Retinal pigment epithelial cell (primary cell): ENCODE measurements around the gene CCNJL.
"Not testable (repeated sequence)": the region's sequence is repeated elsewhere in the genome, so short reads cannot be mapped to it uniquely, and the experiment has no call there.

ENCODE experiments used
- DNase-seq: peaks from one replicate; pipeline ENCODE4 v3.0.0-alpha.2; 2010; ENCODE audit warnings: low read depth
- H3K4me3 ChIP-seq: 2 replicates; pipeline ENCODE4 v1.5.1; 2011; ENCODE audit warnings: mild to moderate bottlenecking, low read length, control low read depth, moderate library complexity
- TF ChIP-seq, protein P1 (sequence below): conservative IDR thresholded peaks from 2 replicates; pipeline ENCODE4 v1.5.1; 2011; ENCODE audit warnings: low read depth, low read length, control low read depth, inconsistent platforms

CCNJL gene

DNA sequence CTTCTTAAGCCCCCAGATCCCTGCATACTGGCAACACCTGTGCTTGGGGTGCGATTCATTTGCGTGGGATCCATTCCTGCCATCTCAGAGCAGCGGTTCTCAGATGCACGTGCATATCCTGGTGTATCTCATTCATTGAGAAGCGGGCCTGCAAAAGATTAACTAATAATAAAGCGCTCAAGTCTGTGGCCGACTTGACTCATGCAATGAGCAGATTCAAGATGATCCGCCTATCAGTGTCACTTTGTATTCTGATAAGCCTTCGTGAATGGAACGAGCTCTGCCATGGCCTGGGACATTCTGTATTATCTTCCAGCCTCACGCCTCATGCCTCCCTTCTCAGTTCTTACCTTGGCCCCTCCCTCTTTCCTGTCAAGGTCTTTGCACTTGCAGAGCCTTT, 35.7 kb upstream of the CCNJL start:
- TF ChIP-seq, protein P1, sequence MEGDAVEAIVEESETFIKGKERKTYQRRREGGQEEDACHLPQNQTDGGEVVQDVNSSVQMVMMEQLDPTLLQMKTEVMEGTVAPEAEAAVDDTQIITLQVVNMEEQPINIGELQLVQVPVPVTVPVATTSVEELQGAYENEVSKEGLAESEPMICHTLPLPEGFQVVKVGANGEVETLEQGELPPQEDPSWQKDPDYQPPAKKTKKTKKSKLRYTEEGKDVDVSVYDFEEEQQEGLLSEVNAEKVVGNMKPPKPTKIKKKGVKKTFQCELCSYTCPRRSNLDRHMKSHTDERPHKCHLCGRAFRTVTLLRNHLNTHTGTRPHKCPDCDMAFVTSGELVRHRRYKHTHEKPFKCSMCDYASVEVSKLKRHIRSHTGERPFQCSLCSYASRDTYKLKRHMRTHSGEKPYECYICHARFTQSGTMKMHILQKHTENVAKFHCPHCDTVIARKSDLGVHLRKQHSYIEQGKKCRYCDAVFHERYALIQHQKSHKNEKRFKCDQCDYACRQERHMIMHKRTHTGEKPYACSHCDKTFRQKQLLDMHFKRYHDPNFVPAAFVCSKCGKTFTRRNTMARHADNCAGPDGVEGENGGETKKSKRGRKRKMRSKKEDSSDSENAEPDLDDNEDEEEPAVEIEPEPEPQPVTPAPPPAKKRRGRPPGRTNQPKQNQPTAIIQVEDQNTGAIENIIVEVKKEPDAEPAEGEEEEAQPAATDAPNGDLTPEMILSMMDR, result no peak
- H3K4me3 ChIP-seq, result no peak overlapping the region
- no peak for DNase-seq

DNA sequence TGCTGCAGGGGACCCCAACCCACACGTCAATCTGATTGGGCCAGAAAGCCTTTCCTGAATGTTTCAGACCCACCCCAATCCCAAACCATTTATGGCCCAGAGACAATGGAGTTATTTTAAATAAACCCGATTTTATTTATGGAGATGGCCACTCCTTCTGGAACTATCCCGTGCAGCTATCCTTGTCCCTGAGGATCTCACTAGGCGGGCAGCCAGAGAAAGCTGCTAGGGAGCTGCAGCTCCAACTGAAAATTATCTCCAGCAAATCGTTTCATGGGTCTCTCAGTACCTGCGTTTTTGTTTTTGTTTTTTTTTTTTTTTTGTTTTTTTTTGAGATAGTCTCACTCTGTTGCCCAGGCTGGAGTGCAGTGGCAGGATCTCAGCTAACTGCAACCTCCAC, 35.1 kb upstream of the CCNJL start:
- TF ChIP-seq, protein P1, result no peak
- no peak overlapping the region for H3K4me3 ChIP-seq
- DNase-seq, result no peak

DNA sequence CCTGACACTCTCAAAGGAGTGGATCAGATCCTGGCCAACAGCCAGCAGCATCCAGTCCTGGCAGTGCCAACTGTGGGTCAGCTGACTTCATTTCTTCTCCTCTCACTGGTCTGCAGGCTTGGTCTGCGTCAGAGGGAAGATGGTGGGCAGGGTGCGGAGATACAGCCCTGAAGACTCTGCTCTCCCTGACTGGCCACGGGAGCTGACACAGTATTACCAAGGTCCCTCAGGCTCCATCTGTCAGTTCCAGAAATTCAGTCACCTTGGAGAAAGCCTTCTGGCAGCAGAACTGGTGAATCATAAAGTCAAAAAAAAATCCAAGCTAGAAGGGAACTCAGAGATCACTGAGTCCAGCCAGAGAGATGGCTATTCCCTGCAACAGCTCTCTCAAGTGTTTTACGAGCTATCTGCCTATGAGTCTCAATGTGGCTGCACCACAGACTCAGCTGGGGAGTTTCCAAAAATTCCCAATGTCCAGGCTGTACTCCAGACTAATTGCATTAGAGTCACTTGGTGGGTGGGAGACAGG, 30.1 kb upstream of the CCNJL start:
- peak; percentile 8 for DNase-seq

DNA sequence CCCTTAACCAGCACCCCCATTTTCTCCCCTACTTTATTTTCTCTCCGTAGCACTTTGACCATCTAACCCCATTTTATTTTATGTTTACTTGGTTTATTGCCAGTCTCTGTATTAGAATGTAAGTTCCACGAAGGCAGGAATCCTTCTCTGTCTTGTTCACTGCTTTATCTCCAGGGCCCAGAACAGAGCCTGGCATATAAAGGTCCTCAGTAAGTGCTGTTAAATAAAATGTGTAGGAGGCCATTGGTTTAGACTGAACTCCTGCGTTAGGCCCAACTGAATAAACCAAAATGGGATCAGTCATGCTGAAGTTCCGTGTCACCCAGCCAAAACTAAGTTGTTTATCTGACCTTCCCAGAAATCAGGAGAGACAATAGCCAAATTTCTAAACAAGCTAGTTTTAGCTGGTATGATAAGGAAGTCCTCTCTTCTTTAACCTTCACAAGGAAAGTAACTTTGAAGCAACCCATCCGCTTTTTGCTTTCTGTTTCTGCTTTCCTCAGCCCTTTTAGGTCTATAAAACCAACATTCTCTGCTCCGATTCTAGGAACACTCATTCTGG, 29.0 kb upstream of the CCNJL start:
- TF ChIP-seq, protein P1, result no peak
- DNase-seq, result no peak
- no peak overlapping the region for H3K4me3 ChIP-seq

More for the DNA sequence above, 30.1 kb upstream of the CCNJL start:
- no peak overlapping the region for H3K4me3 ChIP-seq
- TF ChIP-seq, protein P1, result no peak

DNA sequence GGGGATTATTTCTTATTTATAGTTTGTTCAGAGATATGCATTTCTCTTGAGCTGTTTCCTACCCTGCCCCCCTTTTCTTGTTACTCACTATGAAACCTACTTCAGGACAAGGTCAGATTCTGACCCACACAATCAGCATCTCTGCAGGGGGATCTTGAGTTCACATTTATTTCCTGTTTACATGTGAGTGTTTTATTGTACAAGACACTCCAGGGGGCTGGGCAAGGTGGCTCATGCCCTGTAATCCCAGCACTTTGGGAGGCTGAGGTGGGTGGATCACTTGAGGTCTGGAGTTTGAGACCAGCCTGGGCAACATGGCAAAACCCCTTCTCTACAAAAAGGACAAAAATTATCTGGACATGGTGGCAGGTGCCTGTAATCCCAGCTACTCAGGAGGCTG, 28.1 kb upstream of the CCNJL start:
- not testable (repeated sequence) for DNase-seq, H3K4me3 ChIP-seq

DNA sequence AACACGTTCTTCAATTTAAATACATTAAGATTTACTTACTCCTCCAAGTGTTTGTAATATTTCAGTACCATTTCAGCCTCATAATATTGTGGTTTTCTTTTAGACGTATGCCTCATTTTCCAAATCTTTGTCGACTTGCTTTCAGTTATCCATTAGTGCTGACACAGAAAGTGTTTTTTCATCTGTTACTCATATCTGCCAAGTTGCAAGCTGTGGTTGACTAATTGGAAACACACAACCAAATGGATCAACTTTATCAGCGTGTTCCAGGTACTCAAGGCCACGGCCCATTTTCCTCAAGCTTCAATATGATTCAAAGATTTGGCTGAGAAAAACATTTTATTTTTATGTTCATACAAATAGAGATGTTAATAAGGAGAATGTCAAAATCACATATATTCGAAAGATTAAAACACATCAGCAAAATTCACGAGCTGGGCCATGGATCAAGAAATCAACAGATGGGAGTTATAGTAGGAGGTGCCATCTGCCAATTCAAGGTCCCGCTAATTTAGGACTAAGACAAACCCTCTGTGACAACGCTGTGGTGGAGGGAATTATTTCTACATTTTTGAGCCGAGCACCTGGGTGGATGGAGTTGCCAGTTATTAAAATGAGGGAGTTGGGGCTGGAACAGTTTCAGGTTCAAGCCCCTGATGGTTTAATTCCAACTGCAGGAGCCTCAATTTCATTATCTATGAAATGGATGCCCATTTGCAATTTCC, 27.2 kb upstream of the CCNJL start:
- H3K4me3 ChIP-seq, result no peak overlapping the region
- TF ChIP-seq, protein P1, result no peak
- DNase-seq, result no peak

DNA sequence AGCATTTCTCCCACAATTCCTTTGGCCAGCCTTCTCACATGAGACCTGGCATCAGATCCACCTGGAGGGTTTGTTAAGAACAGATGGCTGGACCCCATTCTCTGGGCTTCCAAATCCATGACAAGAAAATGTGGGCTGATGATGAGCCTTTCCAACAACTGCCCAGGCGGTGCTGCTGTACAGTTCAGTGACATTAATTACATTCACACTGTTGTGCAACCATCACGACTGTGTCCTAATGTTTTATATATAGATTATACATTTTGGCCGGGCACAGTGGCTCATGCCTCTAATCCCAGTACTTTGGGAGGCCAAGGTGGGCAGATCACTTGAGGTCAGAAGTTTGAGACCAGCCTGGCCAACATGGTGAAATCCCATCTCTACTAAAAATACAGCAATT, 22.4 kb upstream of the CCNJL start:
- not testable (repeated sequence) for H3K4me3 ChIP-seq, DNase-seq

DNA sequence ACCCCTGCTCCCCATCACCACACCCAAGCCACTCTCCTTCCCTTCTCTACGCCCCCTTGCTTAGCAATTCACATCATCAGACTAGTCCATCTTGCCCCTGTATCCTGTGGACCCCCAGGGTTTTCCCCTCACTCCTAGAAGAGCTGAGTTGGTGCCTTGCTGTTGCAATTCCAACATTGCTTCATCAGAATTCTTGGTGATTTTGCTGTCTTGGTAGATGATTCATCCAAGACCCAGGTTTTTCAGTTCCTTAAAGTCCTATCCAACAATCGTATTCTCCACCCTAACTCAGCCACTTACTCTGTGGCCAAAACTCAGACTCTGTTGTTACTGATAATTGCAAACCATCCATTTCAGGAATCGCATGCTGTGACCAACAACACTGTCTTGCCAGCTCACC, 21.4 kb upstream of the CCNJL start:
- TF ChIP-seq, protein P1, result no peak
- H3K4me3 ChIP-seq, result no peak overlapping the region
- DNase-seq, result no peak
